A673 (cell line): ENCODE measurements around the gene RERE.
A peak's percentile ranks its signal among the peaks of the same experiment; 100 is the strongest.

Source experiments
- EZH2 ChIP-seq: fragments of 200-600 bp; sonication (generic); IDR thresholded peaks from 2 replicates; pipeline ENCODE4 v1.6.1; 2017; ENCODE audit warnings: borderline replicate concordance, low read depth, mild to moderate bottlenecking, mixed read lengths, antibody characterized with exemption, low read length; ENCODE audit not compliant: poor library complexity, severe bottlenecking
- TF ChIP-seq, protein P1 (sequence below): fragments of 300-800, 200-600 bp; sonication (generic); conservative IDR thresholded peaks from 2 replicates; pipeline ENCODE4 v1.5.1; 2017; ENCODE audit warnings: low read depth, mild to moderate bottlenecking, antibody characterized with exemption, low read length, moderate library complexity, mixed read lengths

DNA sequence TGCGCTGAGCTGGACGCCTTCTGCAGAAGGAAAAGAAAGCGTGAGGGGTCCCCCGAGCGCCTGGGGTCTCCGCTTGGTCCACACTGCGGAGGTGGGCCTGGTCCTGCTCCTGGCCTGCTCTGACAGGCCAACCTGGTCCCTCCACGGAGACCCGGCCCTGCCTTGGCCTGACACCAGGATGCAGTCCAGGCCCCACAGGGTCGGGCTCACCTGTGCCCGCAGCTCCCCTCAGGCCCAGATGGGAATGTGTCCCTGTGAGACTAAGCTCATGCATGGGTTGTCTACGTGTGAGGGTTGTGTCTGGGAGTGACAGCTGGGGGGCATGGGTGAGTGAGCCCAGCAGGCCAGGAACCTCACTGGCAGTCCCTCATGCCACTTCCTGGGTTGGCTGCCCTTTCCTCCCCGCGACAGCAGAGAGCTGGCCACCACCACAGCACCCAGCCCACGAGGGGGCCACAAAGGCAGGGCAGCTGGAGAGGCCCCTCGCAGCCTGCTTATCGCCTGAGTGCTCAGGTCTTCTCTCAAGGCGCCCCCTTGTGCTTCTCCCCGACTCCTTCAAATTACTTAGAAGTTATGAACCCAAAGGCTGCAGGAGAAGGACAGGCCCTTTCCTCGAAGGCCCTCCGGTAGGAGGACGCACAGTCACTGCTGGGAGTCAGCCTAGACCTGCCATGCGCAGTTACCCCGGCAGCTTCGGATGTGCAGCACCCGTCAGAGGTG lies 458.4 kb downstream of the RERE start:
- no peak for TF ChIP-seq EZH2
- TF ChIP-seq, protein P1, sequence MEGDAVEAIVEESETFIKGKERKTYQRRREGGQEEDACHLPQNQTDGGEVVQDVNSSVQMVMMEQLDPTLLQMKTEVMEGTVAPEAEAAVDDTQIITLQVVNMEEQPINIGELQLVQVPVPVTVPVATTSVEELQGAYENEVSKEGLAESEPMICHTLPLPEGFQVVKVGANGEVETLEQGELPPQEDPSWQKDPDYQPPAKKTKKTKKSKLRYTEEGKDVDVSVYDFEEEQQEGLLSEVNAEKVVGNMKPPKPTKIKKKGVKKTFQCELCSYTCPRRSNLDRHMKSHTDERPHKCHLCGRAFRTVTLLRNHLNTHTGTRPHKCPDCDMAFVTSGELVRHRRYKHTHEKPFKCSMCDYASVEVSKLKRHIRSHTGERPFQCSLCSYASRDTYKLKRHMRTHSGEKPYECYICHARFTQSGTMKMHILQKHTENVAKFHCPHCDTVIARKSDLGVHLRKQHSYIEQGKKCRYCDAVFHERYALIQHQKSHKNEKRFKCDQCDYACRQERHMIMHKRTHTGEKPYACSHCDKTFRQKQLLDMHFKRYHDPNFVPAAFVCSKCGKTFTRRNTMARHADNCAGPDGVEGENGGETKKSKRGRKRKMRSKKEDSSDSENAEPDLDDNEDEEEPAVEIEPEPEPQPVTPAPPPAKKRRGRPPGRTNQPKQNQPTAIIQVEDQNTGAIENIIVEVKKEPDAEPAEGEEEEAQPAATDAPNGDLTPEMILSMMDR, result peak; percentile 20; the same call in 1 of the 2 replicates
